Vagina (tissue), 2 donors: ENCODE measurements around the gene PFKFB4.

Experiments used
- CTCF ChIP-seq, 3 experiments: fragments of 450-650 bp in 2 of 3; fragments of 200-600 bp in 1 of 3; sonication (generic) in 1 of 3; IDR thresholded peaks; one replicate each; pipeline ENCODE4 v1.5.1; 2017 to 2019; ENCODE audit warnings: antibody characterized with exemption in 3 of 3, mild to moderate bottlenecking in 2 of 3, moderate library complexity in 2 of 3
- POLR2A ChIP-seq, 2 donors: fragments of 450-650 bp; IDR thresholded peaks; one replicate each; pipeline ENCODE4 v1.6.1; 2017; ENCODE audit warnings: antibody characterized with exemption in 2 of 2, mild to moderate bottlenecking in 2 of 2, moderate library complexity in 2 of 2
- POLR2AphosphoS5 ChIP-seq, 2 donors: sonication (generic); formaldehyde crosslinking; IDR thresholded peaks; one replicate each; pipeline ENCODE4 v1.9.0; 2017; ENCODE audit warnings: antibody characterized with exemption in 2 of 2, mild to moderate bottlenecking in 2 of 2, low read depth in 1 of 2; ENCODE audit not compliant: insufficient read depth in 1 of 2

DNA sequence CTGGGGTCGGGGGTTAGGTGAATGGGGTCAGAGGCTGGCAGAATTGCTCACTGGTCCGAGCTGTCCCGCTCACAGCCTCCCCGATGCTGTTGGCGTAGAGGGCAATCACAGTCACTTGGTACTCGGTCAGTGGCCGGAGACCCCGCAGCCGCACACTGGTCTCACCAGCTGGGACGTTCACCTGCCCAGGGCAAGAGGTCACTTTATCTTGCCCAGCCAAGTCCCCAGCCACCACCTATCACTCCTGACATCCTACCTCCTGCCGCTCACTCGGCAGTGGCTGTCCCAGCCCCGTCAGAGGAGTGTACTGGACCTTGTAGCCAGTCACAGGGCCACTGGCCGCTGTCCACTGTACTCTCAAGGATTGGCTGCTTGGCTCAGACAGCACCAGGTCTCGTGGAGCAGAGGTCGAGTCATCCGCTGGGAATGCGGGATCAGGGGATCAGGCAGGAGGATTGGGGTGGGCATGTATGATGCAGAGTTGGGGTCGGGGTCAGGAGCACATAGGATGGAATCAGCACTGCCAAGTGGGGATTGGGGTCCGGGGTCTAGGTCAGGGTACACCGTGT lies 36.0 kb upstream of the PFKFB4 start:
- TF ChIP-seq POLR2A (IDR thresholded peaks at IDR 0.05) (no peak), CTCF (IDR thresholded peaks at IDR 0.05) (no peak), POLR2AphosphoS5 (IDR thresholded peaks at IDR 0.05; ENCODE audit: insufficient read depth in 1 of 2, low read depth in 1 of 2) (no peak)
